Measurements from ENCODE around the gene RABAC1.
"Not testable (repeated sequence)": the region's sequence is repeated elsewhere in the genome, so short reads cannot be mapped to it uniquely, and the experiment has no call there.

The RABAC1 gene

GRCh38 chr19:41993612-41994483, 34.7 kb upstream of the RABAC1 start, which contains the start of gene ATP1A3:
ATP1A3 (minus strand) TSS chr19:41994230; CDS start chr19:41994076, 154 bp downstream.
- Histone ChIP-seq H3K27ac (no peak within 1 kb of the TSS), H3K4me3 (peak within 1 kb of the TSS; percentile 67)
- no peak for DNase-seq (ENCODE audit: low spot score)
- TF ChIP-seq CTCF (IDR thresholded peaks at IDR 0.05) = no peak

DNA sequence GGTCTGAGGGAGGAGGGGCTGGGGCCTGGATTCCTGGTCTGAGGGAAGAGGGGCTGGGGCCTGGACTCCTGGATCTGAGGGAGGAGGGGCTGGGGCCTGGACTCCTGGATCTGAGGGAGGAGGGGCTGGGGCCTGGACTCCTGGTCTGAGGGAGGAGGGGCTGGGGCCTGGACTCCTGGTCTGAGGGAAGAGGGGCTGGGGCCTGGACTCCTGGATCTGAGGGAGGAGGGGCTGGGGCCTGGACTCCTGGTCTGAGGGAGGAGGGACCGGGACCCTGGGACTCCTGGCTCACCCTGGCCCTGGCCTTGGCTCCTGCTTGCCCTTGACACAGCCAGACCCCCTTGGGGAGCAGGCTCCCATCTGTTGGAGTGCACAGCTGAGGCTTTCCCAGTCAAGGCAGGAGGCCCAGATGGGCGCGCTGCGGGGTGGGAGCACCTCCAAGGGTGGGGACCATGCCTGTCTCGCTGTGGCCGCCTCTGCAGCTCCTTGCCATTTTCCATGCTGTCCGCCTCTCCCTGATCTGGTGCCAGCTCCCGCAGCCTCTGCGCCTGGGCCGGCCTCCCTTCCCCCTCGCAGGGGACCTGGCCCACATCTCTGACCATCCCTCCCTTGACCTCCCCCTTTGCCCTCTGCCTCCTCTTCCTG, 32.9 kb upstream of the RABAC1 start:
- not testable (repeated sequence) for DNase-seq (ENCODE audit: low spot score); H3K27ac ChIP-seq; H3K4me3 ChIP-seq

- no peak for TF ChIP-seq CTCF (IDR thresholded peaks at IDR 0.05)
- no peak for DNase-seq (ENCODE audit: low spot score)
- no peak overlapping the region for H3K27ac ChIP-seq
- no peak overlapping the region for H3K4me3 ChIP-seq
Observed at GRCh38 chr19:41991025-41991424, 31.9 kb upstream of the RABAC1 start.

DNA sequence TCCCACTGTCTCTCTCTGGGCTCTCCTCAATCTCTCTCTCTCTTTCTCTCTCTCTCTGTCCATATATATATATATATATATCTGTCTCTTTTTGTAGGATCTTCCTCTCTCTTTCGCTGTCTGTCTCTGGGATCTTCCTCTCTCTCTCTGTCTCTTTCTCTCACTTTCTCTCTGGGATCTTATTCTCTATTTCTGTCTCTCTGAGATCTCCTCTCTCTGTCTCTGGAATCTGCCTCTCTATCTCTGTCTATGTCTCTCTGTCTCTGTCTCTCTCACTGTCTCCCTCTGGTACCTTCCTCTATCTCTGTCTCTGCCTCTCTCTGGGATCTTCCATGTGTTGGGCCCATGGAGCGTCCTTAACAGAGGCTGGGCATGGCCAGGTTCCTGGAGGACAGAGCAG, 31.5 kb upstream of the RABAC1 start:
- no peak overlapping the region for H3K27ac ChIP-seq
- TF ChIP-seq CTCF (IDR thresholded peaks at IDR 0.05) = no peak
- no peak overlapping the region for H3K4me3 ChIP-seq
- DNase-seq (ENCODE audit: low spot score) = no peak

- DNase-seq (ENCODE audit: low spot score) = no peak
- Histone ChIP-seq H3K4me3 (no peak overlapping the region), H3K27ac (no peak overlapping the region)
- TF ChIP-seq CTCF (IDR thresholded peaks at IDR 0.05) = no peak
Observed at GRCh38 chr19:41990028-41990427, 30.9 kb upstream of the RABAC1 start.

DNA sequence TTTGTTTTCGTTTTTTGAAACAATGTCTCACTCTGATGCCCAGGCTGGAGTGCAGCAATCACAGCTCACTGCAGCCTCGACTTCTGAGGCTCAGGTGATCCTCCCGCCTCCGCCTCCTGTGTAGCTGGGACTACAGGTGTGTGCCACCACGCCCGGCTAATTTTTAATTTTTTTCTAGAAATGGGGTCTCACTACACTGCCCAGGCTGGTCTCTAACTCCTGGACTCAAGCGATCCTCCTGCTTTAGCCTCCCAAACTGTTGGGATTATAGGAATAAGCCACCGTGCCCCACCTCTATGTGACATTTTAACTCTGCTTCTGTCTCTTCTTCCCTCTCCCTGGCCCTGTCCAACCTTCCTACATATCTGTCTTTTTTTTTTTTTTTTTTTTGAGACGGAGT, 29.8 kb upstream of the RABAC1 start:
- no peak for TF ChIP-seq CTCF (IDR thresholded peaks at IDR 0.05)
- H3K4me3 ChIP-seq = no peak overlapping the region
- DNase-seq (ENCODE audit: low spot score) = no peak
- H3K27ac ChIP-seq = no peak overlapping the region

DNA sequence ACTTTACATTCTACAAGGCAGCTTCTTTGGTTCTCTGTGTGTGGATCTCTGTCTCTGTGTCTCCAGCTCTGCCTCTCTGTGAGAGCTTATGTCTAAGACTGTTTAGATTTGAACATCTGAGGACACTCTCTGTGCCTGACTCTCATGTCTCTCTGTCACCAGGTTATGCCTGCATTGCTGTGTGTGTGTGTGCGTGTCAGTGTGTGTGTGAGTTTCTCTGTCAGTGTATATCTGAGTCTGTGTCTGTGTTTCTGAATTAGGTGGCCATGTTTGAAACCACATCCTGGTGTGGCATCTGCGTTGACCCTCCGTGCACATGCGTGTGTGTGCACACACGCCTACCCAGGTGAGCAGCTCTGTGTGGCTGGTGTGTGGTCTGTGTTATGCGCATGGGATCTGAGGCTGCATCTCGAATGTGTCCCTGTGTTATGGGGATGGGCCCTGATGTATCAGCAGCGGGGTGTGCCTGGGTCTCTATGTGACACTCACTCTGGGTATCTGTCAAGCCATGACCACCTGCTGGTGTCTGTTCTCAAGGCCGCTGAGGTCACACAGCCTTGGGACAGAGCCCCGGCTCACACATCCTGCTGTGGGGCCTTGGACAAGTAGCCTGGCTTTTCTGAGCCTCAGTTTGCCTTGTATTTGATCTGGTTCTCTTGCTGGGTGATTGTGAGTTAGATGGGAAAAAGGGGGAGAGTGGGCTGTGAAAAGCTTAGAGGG, 28.2 kb upstream of the RABAC1 start:
- no peak overlapping the region for H3K27ac ChIP-seq
- H3K4me3 ChIP-seq = no peak overlapping the region
- TF ChIP-seq CTCF (IDR thresholded peaks at IDR 0.05) = no peak
- DNase-seq (ENCODE audit: low spot score) = no peak
